Measurements from ENCODE around the gene IFT80.
"Not testable (repeated sequence)": the region's sequence is repeated elsewhere in the genome, so short reads cannot be mapped to it uniquely, and the experiment has no call there.

Gene IFT80

DNA sequence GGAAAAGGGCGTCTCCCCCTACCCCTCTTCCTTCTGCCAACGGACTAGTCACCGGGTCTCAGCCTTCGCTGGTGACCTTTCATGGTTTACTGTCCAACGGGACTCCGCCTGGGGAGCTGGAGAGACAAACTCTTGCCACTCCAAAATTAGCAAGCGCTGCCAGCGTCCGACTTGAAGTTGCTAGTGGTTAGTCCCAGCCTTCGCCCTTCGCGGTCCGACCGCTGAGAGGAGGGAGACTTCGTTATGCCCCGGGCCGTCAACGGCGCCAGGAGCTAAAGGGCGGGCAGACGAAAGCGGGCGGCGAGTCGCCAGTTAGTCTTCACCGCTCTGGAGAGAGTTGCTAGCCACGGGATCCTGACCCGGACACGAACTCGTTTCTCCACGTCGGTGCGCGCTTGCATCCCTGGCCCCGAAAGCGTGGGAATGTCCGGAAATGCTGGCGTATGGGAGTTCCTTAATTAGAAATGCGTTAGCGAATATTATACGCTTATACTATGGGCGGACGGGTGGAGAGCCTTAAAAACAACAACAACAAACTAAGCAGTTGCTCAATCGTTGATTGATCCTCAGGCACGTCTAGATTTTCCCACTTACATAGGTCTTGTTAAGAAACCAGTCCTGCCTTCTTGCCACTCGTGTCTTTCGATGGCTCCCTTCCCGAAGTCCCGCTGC, 1.1 kb upstream of the IFT80 start:
- DNase-seq: peak; percentile 7

DNA sequence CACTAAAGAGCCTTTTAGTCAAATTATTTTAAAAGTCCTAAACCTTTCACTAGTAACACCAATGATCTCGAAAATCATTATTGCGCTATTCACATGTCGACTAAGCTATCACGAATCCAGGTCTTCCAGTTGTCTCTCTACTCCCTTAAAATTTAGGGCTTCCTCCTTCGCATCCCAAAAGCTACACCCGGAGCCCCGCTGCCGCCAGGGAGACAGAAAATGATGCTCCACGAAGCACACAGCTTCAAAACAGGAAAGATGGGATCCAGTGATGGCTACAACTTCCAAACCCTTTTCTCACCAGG, 253 bp downstream of the IFT80 start:
- DNase-seq: no peak

DNA sequence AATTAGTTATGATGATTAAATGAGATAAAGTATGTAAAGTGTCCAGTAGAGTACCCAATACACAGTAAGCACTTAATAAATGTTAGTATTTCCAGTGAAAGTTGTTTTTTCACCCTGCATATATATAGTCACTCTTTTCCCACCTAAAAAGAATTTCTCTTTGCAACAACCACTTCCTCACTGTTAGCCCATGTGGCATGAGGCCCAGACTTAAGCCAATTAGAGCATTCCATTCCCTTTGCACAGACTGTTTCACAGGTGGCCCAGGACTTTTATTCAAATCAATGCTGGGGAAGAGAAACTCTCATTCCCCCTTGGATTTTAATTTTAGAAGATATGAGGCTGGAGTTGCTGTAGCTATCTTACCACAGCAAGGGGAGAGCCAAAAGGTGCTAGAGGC, 3.7 kb downstream of the IFT80 start:
- no peak for DNase-seq

DNA sequence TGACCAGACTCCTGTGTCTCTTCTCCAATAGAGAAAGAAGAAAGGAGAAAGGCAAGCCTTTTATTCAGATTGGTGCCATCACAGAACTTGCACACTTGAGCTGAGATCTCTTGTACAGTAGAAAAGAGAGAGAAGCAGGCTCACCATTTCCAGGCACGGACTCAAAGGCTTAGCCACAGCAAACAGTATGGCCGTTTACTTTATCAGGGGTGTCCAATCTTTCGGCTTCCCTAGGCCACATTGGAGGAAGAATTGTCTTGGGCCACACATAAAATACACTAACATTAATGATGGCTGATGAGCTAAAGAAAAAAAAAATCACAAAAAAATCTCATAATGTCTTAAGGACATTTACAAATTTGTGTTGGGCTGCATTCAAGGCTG, 5.0 kb downstream of the IFT80 start:
- DNase-seq: no peak

DNA sequence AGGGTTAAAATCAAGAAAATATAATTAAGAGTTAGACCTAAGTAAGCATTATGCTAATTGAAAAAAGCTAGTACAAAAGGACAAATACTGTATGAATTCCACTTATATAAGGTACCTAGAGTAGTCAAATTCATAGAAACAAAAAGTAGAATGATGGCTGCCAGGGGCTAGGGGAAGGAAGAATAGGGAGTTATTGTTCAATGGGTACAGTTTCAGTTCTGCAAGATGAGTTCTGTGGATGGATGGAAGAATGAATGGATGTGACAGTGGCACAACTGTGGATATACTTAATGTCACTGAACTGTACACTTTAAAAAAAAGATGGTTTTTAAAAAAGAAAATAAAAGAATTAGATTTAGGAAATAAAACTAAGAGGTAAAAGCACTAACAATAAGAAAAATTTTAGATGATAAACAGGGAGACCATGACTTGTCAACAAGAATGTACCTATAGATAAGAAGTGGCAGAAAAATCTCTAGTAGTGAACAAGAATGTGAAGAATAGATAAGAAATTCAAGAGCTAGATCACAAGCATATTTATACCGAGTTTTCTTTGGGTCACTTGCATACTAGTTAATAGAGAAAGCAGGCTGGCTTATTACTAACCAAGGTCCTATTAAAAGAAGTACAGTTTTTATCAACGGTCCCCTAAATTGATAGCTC, 5.5 kb downstream of the IFT80 start:
- no peak for DNase-seq

DNA sequence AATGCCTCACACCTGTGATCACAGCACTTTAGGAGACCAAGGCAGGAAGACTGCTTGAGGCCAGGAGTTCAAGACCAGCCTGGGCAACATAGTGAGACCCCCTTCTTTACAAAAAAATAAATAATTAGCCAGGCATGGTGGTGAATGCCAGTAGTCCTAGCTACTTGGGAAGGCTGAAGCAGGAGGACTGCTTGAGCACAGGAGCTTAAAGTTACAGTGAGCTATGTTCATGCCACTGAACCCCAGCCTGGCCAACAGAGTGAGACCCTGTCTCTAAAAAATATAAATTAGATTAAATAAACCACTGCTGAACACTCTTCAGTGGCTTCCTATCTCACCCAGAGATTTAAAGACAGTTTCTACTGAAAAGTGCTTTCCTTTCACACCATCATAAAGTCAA, 6.2 kb downstream of the IFT80 start:
- DNase-seq: no peak

DNA sequence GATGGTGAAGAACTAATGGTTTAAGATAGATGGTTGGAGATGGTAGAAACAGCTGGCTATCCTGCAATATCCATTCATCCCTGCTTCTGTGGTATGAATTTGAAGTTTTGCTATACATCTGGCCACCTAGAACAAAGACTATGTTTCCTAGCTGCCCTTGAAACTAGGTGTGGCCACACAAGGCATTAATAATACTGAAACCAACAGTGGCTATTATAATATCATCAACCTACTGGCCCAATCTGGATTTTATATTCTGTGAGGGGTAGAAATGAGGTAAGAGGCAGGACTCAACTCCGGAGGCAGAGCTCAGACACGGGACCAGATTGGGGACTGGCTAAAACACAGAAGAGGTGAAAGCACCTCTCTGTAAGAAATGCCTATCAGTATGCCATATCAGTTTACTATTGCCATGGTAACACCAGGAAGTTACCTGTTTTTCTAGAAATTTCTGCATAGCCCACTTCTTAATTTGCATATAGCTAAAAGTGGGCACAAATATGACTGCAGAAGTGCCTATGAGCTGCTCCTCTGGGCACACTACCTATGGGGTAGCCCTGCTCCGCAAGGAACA, 8.4 kb downstream of the IFT80 start:
- DNase-seq: no peak

DNA sequence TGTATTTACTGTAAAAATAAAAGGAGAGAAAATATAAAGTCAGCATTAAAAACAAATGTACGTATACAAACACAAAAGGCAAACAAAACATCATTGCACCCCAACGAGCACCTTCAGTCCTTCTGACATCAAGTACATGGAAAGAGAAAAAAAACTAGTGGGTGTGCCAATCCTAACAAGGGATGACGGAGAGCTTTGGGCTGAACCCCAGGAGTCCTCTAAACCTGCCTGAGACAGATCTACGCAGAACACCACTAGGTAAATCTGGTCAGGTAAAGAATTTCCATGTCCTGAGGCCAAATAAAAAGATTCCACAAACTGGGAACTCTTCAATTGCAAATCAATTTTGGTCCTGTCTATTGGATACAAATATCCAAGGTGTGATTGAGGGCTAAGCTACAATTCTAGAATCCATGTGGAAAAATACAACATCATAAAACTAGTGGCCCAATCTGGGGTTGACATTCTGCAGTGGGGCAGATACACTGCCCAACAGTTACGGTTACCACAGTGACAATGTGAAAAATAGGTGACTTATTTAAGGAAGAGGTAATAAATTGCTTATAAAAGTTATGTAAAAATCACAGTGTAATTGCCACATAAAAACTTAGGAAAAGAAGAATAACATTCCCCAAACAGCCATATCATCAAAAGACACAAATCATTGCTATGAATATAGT, 14.2 kb downstream of the IFT80 start:
- no peak for DNase-seq

DNA sequence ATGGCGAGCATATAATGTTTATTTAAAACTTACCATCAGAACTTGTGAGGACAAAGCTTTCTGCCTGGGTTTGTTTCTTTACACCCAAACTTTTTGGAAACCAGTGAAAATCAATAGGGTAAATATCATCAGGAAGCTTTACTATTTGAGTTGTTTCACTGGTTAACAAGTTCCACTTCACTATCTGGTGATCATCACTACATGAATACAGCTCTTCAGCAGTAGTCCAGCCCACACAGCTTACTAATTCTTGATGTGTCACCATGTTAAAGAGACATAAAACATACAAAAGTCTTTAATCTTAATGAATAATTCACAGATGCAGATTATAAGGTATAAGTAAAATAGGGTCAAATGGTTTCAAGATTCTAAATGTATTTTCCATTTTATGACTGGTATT, 17.6 kb downstream of the IFT80 start:
- no peak for DNase-seq

DNA sequence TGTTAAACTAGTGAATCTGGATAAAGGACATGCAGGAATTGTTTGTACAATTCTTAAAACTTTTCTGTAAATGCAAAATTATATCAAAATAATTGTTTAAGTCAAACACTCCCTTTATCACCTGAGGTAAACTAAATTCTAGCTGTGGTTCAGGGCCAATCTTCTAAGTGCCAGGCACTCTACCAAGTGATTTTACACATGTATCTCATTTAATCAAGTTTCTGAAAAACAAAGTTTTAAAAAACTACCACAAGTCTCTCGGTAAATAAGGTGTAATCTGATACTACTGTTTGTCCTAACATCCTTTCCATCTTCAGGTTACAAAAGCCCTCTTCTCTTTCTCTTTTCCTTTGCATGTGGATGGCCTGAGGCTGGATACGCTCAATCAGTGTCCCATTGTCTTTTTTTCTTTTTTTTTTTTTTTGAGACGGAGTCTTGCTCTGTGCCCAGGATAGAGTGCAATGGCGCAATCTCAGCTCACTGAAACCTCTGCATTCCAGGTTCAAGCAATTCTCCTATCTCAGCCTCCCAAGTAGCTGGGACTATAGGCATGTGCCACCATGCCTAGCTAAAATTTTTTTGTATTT, 19.3 kb downstream of the IFT80 start:
- no peak for DNase-seq

DNA sequence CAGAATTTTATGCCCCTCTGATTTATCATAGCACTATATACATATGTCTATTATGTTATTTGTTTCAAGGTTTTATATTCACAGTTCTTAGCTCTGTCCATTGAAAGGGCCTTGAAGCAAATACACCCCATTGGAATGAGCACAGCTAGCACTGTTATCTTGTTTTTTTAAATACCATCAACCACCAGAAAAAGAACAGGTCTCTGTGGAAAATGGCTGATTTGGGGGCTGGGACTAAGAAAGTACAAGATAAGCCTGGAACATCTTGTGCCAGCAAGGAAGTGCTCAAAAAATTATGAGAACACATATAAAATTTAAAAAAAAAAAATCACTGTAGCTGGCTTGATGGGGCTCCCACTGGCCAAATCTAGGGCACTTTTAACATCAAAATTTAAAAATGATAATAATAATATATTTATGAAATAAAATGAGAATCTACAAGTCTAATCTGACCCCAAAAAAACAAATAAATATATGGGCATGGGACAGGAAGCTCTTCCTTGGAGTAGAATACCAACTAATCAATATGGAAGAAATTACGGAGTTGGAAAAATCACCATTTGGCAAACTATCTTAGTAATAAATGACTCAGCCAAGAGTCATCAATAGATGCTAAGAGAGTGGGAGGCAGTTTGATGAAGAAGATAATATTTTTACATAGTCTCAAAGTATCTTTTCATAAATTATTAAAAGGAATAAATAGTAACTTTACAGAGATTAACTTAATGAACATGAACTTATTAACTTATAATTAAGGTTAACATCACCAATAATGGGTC, 20.5 kb downstream of the IFT80 start:
- DNase-seq: no peak

DNA sequence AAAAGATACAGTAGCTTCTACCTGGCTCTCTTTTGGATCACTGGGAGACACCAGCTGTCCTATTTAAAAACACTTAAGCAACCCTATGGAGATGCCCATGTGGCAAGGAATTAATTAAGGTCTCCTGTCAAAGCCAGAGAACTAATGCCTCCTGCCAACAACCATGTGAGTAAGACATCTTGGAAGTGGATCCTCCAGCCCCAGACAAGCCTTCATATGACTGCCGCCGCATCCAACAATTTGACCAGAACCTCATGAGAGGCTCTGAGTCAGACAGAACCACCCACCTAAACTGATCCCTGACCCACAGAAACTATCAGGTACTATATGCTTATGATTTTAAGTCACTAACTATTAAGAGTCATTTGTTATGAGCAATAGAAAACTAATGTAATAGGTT, 22.3 kb downstream of the IFT80 start:
- no peak for DNase-seq

DNA sequence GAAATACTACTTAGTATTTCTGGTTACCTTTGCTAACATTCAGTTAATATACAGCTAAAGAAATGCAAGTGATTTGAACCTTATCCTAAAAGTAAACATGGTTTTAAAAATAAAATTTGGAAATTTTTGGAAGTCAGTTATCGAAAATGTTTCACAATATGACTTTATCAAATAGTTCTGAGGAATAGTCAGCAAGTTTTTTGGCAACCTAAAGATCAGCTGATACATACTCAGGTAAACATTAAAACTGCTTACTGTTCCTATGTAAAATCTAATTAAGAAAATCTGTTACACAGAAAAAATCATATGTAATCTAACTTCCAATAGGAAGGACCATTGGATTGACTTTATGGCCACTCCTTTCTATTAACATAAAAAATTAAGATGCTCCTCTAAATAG, 24.1 kb downstream of the IFT80 start:
- no peak for DNase-seq

DNA sequence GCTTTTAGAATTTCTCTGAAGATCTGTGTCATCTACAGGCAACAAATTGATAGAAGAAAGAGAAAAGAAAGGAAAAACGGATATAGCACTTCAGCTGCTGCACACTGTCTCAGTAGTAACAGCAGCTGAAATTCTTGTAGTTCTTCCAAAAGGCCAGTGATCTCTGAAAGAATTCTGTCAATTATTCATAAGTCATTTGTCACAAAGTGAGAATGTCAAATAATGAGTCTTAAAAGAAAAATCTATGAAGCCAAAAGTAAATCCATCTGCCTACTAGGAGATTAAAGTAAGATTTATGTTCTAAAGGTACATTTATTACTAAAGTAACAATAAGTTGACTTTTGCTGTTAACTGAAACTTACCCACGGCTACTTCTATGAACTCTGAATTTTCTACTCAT, 24.6 kb downstream of the IFT80 start:
- no peak for DNase-seq

DNA sequence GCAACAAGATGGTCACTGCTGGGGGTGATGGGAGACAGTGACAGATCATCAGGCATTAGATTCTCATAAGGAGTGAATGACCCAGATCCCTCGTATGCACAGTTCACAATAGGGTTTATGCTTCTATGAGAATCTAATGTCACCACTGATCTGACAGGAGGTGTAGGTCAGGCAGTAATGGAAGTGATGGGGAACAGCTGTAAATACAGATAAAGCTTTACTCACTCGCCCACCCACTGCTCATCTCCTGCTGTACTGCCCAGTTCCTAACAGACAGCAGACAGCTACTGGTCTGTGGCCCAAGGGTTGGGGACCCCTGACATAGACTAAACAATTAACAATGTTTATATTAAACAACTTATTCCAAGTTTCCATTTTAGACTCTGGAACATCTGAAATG, 25.4 kb downstream of the IFT80 start:
- no peak for DNase-seq

DNA sequence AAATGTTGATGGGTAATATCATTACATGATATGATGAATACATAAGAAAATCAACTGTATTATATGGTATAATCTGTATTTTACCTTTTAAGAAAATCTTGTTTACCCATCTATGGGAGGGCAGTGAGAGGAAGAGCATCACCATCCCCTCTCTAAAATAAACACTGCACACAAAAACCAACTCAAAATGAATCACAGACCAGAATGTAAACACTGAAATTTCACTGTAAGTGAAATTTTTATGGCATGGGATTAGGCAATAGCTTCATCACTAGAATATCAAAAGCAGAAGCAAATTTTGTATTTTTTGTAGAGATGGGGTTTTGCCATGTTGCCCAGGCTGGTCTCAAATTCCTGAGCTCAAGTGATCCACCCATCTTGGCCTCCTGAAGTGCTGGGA, 26.2 kb downstream of the IFT80 start:
- no peak for DNase-seq

DNA sequence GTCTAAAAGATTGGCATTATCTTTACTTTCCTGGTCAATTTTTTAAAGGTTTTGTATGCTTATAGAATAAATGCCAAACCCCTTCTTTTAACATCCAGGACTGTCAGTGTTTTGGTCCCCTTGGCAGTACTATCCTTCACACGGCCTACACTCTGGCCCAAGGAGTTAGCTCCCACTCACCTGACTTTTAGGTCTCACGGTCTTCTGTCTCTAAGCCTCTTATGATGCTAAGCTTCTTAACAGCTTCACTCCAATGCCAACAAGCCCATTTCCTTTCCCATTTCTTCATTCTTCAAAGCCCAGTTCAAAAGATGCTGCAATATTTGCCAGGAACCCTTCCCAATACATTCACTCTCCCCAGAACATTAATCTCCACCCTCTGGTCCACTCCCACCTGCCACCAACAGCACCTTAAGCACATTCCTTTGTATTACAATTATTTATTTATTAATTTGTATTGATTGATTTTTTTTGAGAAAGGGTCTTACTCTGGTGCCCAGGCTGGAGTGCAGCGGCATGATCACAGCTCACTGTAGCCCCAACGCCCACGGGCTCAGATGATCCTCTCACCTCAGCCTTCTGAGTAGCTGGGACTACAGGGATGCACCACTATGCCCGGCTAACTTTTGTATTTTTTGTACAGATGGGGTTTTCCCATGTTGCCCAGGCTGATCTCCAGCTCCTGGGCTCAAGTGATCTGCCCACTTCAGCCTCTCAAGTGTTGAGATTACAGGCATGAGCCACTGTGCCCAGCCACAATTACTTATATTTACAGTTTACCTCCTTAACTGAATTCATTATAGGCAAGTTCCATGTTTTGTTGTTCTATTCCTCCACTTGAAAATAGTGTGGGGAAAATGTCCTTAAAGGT, 27.8 kb downstream of the IFT80 start:
- DNase-seq: no peak

DNA sequence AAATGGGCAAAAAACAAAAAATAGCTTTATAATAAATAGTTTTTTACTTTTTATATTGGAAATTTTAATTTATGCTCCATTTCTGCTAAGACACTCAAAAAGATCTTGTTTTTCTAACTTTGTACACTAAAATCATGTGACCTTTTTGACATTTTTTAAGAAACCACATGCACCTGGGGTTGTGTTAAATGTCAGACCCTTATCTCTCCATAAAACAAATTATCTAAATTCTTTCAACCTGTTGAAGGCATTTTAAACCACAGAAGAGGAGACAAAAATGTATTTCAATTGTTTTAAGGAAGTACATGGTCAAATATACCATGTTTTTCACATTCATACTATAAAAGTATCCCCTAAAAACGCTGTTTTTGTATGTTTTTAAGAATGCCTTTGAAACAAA, 29.2 kb downstream of the IFT80 start:
- no peak for DNase-seq

DNA sequence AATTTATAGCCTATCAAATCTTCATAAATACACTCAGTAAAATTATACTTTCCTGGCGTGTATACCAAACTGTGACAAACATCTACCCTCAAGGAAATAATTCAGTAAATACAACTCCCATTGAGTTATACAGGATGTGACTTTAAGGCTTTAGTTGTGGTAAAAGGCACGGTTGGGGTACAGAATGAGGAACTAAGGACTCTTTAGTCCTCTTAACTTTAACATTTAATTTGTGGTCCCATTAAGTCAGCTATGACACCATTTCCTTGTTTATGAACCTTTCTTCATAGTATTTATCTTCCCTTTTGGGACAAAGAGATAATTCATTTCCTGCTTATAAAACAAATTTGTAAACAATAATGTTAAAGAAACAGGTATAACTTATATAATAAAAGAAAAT, 30.2 kb downstream of the IFT80 start:
- no peak for DNase-seq

DNA sequence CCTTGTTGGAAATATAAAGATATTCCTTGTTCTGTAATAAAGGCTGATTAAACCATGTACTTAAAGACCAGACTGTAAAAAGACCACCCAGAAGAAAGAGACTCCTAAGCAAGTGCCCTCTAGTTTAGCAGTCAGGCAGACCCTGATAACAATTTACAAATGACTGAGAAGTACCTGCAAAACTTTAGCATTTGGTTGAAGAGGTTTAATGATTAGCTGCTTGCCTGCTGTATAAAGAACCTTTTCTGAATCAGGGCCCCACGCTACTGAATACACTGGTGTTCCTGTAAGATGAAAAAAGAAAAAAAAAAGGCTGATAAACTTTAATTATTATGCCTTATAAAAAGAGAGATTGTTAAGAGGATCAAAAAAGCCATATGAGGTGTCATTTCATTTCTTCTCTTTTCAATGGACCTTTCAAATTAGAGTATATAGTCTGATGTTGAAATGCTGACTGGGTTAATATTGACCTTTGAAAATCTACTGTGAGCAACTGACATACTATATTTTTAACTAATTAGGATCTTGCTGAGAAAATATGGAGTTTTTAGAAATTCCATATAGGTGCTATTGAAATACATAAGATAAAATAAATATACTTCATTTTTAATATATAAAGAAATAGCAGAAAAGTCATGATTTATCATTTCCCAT, 33.0 kb downstream of the IFT80 start:
- no peak for DNase-seq

DNA sequence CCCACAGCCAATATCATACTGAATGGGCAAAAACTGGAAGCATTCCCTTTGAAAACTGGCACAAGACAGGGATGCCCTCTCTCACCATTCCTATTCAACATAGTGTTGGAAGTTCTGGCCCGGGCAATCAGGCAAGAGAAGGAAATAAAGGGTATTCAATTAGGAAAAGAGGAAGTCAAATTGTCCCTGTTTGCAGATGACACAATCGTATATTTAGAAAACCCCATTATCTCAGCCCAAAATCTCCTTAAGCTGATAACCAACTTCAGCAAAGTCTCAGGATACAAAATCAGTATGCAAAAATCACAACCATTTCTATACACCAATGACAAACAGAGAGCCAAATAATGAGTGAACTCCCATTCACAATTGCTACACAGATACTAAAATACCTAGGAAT, 36.1 kb downstream of the IFT80 start:
- not testable (repeated sequence) for DNase-seq

DNA sequence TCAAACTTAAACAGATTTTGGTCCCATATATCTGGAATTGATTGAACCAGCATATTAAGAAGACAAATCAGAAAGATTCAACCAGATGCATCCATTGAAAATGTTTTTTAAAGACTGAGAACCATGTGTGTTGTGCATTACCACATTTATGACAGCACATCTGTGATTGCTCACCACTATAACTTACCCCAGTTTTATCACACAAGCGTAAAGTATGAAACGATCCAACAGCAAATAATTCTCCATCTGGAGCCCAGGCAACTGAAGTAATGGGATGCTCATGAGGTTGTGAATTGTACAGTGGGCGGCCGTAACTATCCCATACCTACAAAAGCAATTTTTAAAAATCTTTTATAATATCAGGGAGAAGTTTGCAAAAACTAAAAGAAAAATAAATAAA, 43.2 kb downstream of the IFT80 start:
- no peak for DNase-seq

All from activated T-cell treated with anti-CD3 and anti-CD28 coated beads for 4 hours (primary cell).